Gastrocnemius medialis (tissue), 4 donors: Measurements from ENCODE around the gene MRPL45. TPM values are rescaled to one million over a fixed set of nuclear protein-coding genes. Genes with fewer than 3 reads are reported as not detected.

Source experiments
- ATAC-seq, 2 donors: fragments of 150-250 bp; one replicate each; pipeline ENCODE4 v1.9.1; 2016
- DNase-seq, 2 donors: peaks; one replicate each; pipeline ENCODE4 v3.0.0-alpha.2; 2019
- H3K27ac ChIP-seq, 4 donors: fragments of 200-600 bp; sonication (generic); 1 replicate in 1 of 4; 2 replicates in 3 of 4; pipeline ENCODE4 v1.5.1; 2016 to 2018; ENCODE audit warnings: mild to moderate bottlenecking in 2 of 4, moderate library complexity in 1 of 4
- H3K27me3 ChIP-seq, 3 donors: fragments of 200-600 bp; sonication (generic) in 2 of 3; 1 replicate in 1 of 3; 2 replicates in 2 of 3; pipeline versions ENCODE4 v1.5.1 to v1.6.0; 2016 to 2019; ENCODE audit warnings: mild to moderate bottlenecking in 1 of 3, moderate library complexity in 1 of 3
- H3K36me3 ChIP-seq, 2 donors: fragments of 200-600 bp; sonication (generic) in 1 of 2; one replicate each; pipeline ENCODE4 v1.5.1; 2017 to 2018
- H3K4me1 ChIP-seq, 2 donors: fragments of 200-600 bp; sonication (generic) in 1 of 2; one replicate each; pipeline ENCODE4 v1.5.1; 2016 to 2017; ENCODE audit warnings: mild to moderate bottlenecking in 2 of 2
- H3K4me3 ChIP-seq, 4 donors: fragments of 200-600 bp; sonication (generic) in 3 of 4; 1 replicate in 1 of 4; 2 replicates in 3 of 4; pipeline ENCODE4 v1.5.1; 2016 to 2019; ENCODE audit warnings: mild to moderate bottlenecking in 2 of 4
- H3K9me3 ChIP-seq, 3 donors: fragments of 200-600 bp; sonication (generic) in 2 of 3; 1 replicate in 1 of 3; 2 replicates in 2 of 3; pipeline ENCODE4 v1.5.1; 2016 to 2019
- POLR2A ChIP-seq, 2 donors: fragments of 450-650 bp; IDR thresholded peaks; one replicate each; pipeline ENCODE4 v1.6.1; 2017; ENCODE audit warnings: antibody characterized with exemption in 2 of 2, mild to moderate bottlenecking in 2 of 2, moderate library complexity in 2 of 2
- in situ Hi-C, 4 donors: fragments of 200-750 bp; cut with MboI; loops; one replicate each; pipeline versions ENCODE4 v1.15.0 to v1.8.0; 2017; ENCODE audit warnings: low sequenced_read_pairs in 4 of 4
- intact Hi-C: fragments of 100-400 bp; cut with DNase I; formaldehyde crosslinking; loops from one replicate; pipeline ENCODE4 v1.15.1; 2023; ENCODE audit warnings: low total_unique reads
- total RNA-seq, 4 donors: library from RNA; depleted of rRNA; stranded (reverse); fragments of >200 nt; gene quantifications; one replicate each; pipeline versions ENCODE4 v1.1.0 to v1.2.3, GENCODE V29; 2016
- TF ChIP-seq, protein P1 (sequence below), 5 experiments: fragments of 450-650 bp in 3 of 5; fragments of 200-600 bp in 2 of 5; sonication (generic) in 2 of 5; IDR thresholded peaks in 4 of 5; conservative IDR thresholded peaks in 1 of 5; 1 replicate in 4 of 5; 2 replicates in 1 of 5; pipeline ENCODE4 v1.5.1; 2016 to 2019; ENCODE audit warnings: antibody characterized with exemption in 5 of 5, mild to moderate bottlenecking in 3 of 5, moderate library complexity in 3 of 5

Gene MRPL45
- total RNA-seq, 4 donors from 2014 or later = 48.3 to 64.6 (median 51.2) TPM

- Histone ChIP-seq H3K27me3 (no peaks in the 10 kb centered on the region), H3K27ac (peak overlapping the region in 1 of 4 donors; percentile 48), H3K4me1 (peaks cover 15 to 16% of the 10 kb centered on the region in 2 donors), H3K36me3 (no peaks in the 10 kb centered on the region), H3K4me3 (no peak overlapping the region), H3K9me3 (no peaks in the 10 kb centered on the region)
- in situ Hi-C loops = loop anchor here in 3 of 4 donors (5.0 kb wide), 2 partner anchors 63 to 68 kb away; no protein-coding TSS in a partner anchor
- DNase-seq = peak; percentile 56 to 79
- ATAC-seq = peak; percentile 57 to 71
- no peak for TF ChIP-seq POLR2A (IDR thresholded peaks at IDR 0.05)
- TF ChIP-seq, protein P1, sequence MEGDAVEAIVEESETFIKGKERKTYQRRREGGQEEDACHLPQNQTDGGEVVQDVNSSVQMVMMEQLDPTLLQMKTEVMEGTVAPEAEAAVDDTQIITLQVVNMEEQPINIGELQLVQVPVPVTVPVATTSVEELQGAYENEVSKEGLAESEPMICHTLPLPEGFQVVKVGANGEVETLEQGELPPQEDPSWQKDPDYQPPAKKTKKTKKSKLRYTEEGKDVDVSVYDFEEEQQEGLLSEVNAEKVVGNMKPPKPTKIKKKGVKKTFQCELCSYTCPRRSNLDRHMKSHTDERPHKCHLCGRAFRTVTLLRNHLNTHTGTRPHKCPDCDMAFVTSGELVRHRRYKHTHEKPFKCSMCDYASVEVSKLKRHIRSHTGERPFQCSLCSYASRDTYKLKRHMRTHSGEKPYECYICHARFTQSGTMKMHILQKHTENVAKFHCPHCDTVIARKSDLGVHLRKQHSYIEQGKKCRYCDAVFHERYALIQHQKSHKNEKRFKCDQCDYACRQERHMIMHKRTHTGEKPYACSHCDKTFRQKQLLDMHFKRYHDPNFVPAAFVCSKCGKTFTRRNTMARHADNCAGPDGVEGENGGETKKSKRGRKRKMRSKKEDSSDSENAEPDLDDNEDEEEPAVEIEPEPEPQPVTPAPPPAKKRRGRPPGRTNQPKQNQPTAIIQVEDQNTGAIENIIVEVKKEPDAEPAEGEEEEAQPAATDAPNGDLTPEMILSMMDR (IDR thresholded peaks at IDR 0.05 in 4 of 5, conservative IDR thresholded peaks at IDR 0.05 in 1 of 5) = peak; percentile 75 to 93 (median 84)
- intact Hi-C loops = loop anchor here (1.0 kb wide), 1 partner anchor 65 kb away; no protein-coding TSS in a partner anchor
Observed at GRCh38 chr17:38349097-38349730, 52.2 kb downstream of the MRPL45 start.

- Histone ChIP-seq H3K36me3 (no peaks in the 10 kb centered on the region), H3K27ac (no peak overlapping the region), H3K4me3 (no peak overlapping the region), H3K27me3 (no peaks in the 10 kb centered on the region), H3K9me3 (no peaks in the 10 kb centered on the region), H3K4me1 (peaks cover 22 to 25% of the 10 kb centered on the region in 2 donors)
- no peak for ATAC-seq
- intact Hi-C loops = no loop called here
- no peak for DNase-seq
- TF ChIP-seq, protein P1 (IDR thresholded peaks at IDR 0.05 in 4 of 5, conservative IDR thresholded peaks at IDR 0.05 in 1 of 5) = no peak
- TF ChIP-seq POLR2A (IDR thresholded peaks at IDR 0.05) = no peak
- in situ Hi-C loops = no loop called here
Observed at GRCh38 chr17:38350035-38350434, 53.1 kb downstream of the MRPL45 start.

- ATAC-seq (peak; percentile 81 to 85), DNase-seq (peak; percentile 79 to 85)
- in situ Hi-C loops (no loop called here), intact Hi-C loops (no loop called here)
- H3K4me3 ChIP-seq = peak within 1 kb of the TSS; percentile 70 to 90 (median 78)
- H3K36me3 ChIP-seq = no peaks in the 10 kb centered on the region
- peak; percentile 62 to 73 for TF ChIP-seq POLR2A (IDR thresholded peaks at IDR 0.05)
- TF ChIP-seq, protein P1 (IDR thresholded peaks at IDR 0.05 in 4 of 5, conservative IDR thresholded peaks at IDR 0.05 in 1 of 5) = no peak
- peak within 1 kb of the TSS; percentile 84 to 94 (median 90) for H3K27ac ChIP-seq
- no peaks in the 10 kb centered on the region for H3K9me3 ChIP-seq
- H3K4me1 ChIP-seq = peaks cover 36 to 40% of the 10 kb centered on the region in 2 donors
- H3K27me3 ChIP-seq = no peaks in the 10 kb centered on the region
Observed at GRCh38 chr17:38351412-38352222, 54.6 kb downstream of the MRPL45 start, which contains the start of gene SOCS7. SOCS7 (plus strand) TSS chr17:38351844; CDS start chr17:38352053, 209 bp downstream.

GRCh38 chr17:38352245-38353085, 55.5 kb downstream of the MRPL45 start:
- DNase-seq (no peak), ATAC-seq (peak; percentile 22 to 41)
- Histone ChIP-seq H3K4me1 (peaks cover 44 to 48% of the 10 kb centered on the region in 2 donors), H3K4me3 (peak overlapping the region; percentile 70 to 90 (median 78)), H3K9me3 (no peaks in the 10 kb centered on the region), H3K36me3 (no peaks in the 10 kb centered on the region), H3K27ac (peak overlapping the region; percentile 84 to 94 (median 90)), H3K27me3 (no peaks in the 10 kb centered on the region)
- in situ Hi-C loops (no loop called here), intact Hi-C loops (no loop called here)
- TF ChIP-seq, protein P1 (IDR thresholded peaks at IDR 0.05 in 4 of 5, conservative IDR thresholded peaks at IDR 0.05 in 1 of 5) = no peak
- no peak for TF ChIP-seq POLR2A (IDR thresholded peaks at IDR 0.05)
